GM18502 (cell line): ENCODE measurements around the gene ZDHHC15.
"Not testable (repeated sequence)": the region's sequence is repeated elsewhere in the genome, so short reads cannot be mapped to it uniquely, and the experiment has no call there.

Source experiments
- ATAC-seq: cut with Tn5 transposase; IDR thresholded peaks from one replicate; pipeline ENCODE4 v1.9.1; 2021; ENCODE audit warnings: mild to moderate bottlenecking; ENCODE audit not compliant: unreplicated experiment, poor library complexity

The ZDHHC15 gene

GRCh38 chrX:75522565-75523431 is at the start of gene ZDHHC15:
Gene ZDHHC15, minus strand, starts transcription at chrX:75523037. Its CDS starts 13 bp downstream, at chrX:75523024.
- no peak for ATAC-seq

- ATAC-seq = not testable (repeated sequence)
These were observed 37.7 kb upstream of the ZDHHC15 start for GRCh38 chrX:75560544-75560943.

- no peak for ATAC-seq
These were observed 24.9 kb upstream of the ZDHHC15 start for GRCh38 chrX:75547783-75548182.

GRCh38 chrX:75546724-75547511 is 24.1 kb upstream of the ZDHHC15 start:
- ATAC-seq = no peak

GRCh38 chrX:75544786-75545185 is 21.9 kb upstream of the ZDHHC15 start:
- no peak for ATAC-seq

- ATAC-seq = no peak
These were observed 38.9 kb downstream of the ZDHHC15 start for GRCh38 chrX:75483933-75484332.

GRCh38 chrX:75461780-75462179 is 61.1 kb downstream of the ZDHHC15 start:
- ATAC-seq = not testable (repeated sequence)

- no peak for ATAC-seq
These were observed 101.1 kb downstream of the ZDHHC15 start for GRCh38 chrX:75421688-75422230.

GRCh38 chrX:75407153-75407552 is 115.7 kb downstream of the ZDHHC15 start:
- ATAC-seq = not testable (repeated sequence)

- ATAC-seq = no peak
These were observed 132.4 kb downstream of the ZDHHC15 start for GRCh38 chrX:75390470-75390869.

- no peak for ATAC-seq
These were observed 153.1 kb downstream of the ZDHHC15 start for GRCh38 chrX:75369721-75370120.

- ATAC-seq = no peak
These were observed 156.0 kb downstream of the ZDHHC15 start for GRCh38 chrX:75366861-75367260.

- ATAC-seq = no peak
These were observed 157.4 kb downstream of the ZDHHC15 start for GRCh38 chrX:75365243-75365975.

GRCh38 chrX:75361788-75362187 is 161.0 kb downstream of the ZDHHC15 start:
- no peak for ATAC-seq

- ATAC-seq = not testable (repeated sequence)
These were observed 174.2 kb downstream of the ZDHHC15 start for GRCh38 chrX:75348601-75349000.

GRCh38 chrX:75337525-75337924 is 185.3 kb downstream of the ZDHHC15 start:
- no peak for ATAC-seq

GRCh38 chrX:75335127-75335458 is 187.7 kb downstream of the ZDHHC15 start:
- ATAC-seq = no peak

- ATAC-seq = not testable (repeated sequence)
These were observed 188.3 kb downstream of the ZDHHC15 start for GRCh38 chrX:75334407-75335126.

- no peak for ATAC-seq
These were observed 195.2 kb downstream of the ZDHHC15 start for GRCh38 chrX:75327607-75328006.
